Measurements from ENCODE around the gene RPS29. TPM values are rescaled to one million over a fixed set of nuclear protein-coding genes. Genes with fewer than 3 reads are reported as not detected.
"Not testable (repeated sequence)": the region's sequence is repeated elsewhere in the genome, so short reads cannot be mapped to it uniquely, and the experiment has no call there.

RPS29 gene
- total RNA-seq, 2 experiments from 2014 or later: 2,029 to 2,157 TPM

DNA sequence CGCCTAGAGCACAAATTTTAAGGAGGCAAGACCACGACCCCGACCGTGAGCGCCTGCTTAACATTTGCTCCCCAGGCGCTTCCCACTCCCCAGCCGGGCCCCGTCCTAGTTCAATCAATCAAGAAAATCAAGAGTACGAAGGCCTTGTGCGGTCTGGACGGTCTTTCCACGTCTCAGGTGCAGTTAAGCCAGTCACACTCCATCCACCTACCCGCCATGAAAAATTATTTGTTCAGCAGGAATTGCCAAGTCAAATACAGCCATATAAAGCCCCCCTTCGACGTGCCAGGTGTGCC lies 12.0 kb upstream of the RPS29 start:
- Mint-ChIP-seq H3K4me1 (ENCODE audit: low read depth) (peaks cover 18% of the 10 kb centered on the region), H3K27me3 (no peaks in the 10 kb centered on the region), H3K4me3 (peak overlapping the region; percentile 96), H3K36me3 (peaks cover 21% of the 10 kb centered on the region), H3K9me3 (no peaks in the 10 kb centered on the region), H3K27ac (peak overlapping the region; percentile 97)
- no peak for DNase-seq
- CTCF ChIA-PET: interaction anchor here (1.8 to 2.7 kb wide), 3 partner anchors 12 to 36 kb away, joined by 9 to 18 read pairs (median 10); partner anchors contain the start of genes DNAAF2, MGAT2, RPL36AL and RPS29
- intact Hi-C loops (cut with micrococcal nuclease): loop anchor here (1.0 kb wide), 3 partner anchors 12 to 36 kb away; partner anchors contain the start of genes MGAT2, RPL36AL and RPS29
- POLR2A ChIA-PET: interaction anchor here (0.9 to 2.9 kb wide), 7 partner anchors 12 to 170 kb away, joined by 3 to 44 read pairs (median 5); partner anchors contain the start of genes KLHDC2, MGAT2, RPL36AL and RPS29

DNA sequence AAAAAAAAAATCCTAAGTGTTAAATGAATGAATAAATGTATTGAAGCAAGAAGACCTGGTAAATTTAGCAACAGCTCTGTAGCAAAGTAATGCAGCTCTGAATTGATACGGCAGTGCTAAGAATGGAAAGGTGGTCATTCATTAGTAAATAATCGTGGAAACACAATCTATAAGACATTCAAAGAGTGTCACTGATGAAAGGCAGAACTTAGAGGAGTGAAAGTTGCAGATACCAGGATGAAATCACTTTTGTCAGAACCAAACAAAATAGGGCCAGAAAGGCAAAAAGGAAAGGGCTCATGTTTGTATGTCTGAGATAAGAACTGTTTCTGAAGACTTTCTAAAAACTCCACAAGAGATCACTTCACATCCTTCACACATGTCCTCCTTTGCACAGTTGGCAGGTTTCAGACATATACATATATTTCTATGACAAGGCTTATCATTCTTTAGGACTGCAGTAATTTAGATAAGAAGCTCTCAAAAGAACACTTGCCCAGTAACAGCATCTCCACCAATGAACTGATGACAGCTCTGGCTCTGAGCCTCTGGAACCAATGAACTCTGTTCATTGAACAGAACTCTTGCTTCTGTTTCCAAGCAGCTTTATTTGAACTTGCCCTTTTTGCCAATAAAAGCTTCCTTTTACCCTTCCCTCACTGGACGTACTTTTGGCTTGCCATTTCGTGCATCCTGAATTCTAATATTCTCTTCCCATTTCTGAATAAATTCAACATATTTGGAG lies 8.3 kb upstream of the RPS29 start:
- Mint-ChIP-seq H3K27me3 (no peaks in the 10 kb centered on the region), H3K27ac (no peak overlapping the region), H3K36me3 (peaks cover 10% of the 10 kb centered on the region), H3K4me1 (ENCODE audit: low read depth) (peaks cover 5% of the 10 kb centered on the region), H3K9me3 (no peaks in the 10 kb centered on the region), H3K4me3 (no peak overlapping the region)
- DNase-seq: no peak
- POLR2A ChIA-PET: interaction anchor here (0.8 to 2.4 kb wide), 2 partner anchors 8 to 26 kb away, joined by 3 to 10 read pairs; partner anchors contain the start of genes MGAT2, RPL36AL and RPS29
- CTCF ChIA-PET: interaction anchor here (1.0 to 1.6 kb wide), 2 partner anchors 8 to 133 kb away, joined by 3 to 14 read pairs; partner anchors contain the start of gene RPS29
- intact Hi-C loops (cut with micrococcal nuclease): no loop called here

DNA sequence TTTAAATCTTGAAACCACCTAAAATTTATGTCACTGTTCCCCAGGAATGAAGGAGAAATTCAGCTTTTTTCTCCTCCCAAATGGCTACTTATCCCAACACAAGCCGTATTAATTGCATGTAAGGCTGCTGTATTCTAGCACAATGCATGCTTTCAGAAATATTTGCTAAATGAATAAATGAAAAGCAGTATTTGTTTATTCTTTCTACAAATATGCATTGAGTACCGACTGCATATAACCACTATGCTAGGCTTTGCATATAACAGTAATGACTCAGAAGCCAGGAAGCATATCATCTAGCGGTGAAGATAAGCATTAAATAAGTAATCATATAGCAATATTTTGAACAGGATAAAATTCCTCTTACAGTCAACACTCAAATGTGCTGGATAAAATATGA lies 6.8 kb upstream of the RPS29 start:
- H3K4me3 Mint-ChIP-seq: no peak overlapping the region
- no peak overlapping the region for H3K27ac Mint-ChIP-seq
- CTCF ChIA-PET: interaction anchor here (0.7 kb wide), 1 partner anchor 12 kb away, joined by 3 read pairs; no protein-coding TSS in a partner anchor
- POLR2A ChIA-PET: no interaction called here
- H3K9me3 Mint-ChIP-seq: no peaks in the 10 kb centered on the region
- no peaks in the 10 kb centered on the region for H3K27me3 Mint-ChIP-seq
- H3K36me3 Mint-ChIP-seq: peaks cover 2% of the 10 kb centered on the region
- intact Hi-C loops (cut with micrococcal nuclease): no loop called here
- no peak for DNase-seq
- peaks cover 5% of the 10 kb centered on the region for H3K4me1 Mint-ChIP-seq (ENCODE audit: low read depth)

DNA sequence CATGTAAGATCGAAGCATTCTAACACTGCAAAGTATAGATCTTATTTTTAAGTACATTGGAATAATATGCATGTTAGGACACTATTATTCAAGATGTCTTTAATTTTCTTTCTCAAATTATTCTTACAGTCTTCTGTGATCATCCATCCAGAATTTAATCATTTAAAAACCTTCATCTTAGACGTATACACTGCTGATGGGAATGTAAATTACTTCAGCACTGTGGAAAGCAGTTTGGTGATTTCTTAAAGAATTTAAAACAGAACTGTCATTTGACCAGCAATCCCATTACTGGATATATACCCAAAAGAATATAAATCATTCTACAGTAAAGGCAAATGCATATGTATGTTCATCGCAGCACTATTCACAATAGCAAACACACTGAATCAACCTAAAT lies 3.2 kb upstream of the RPS29 start:
- CTCF ChIA-PET: no interaction called here
- H3K36me3 Mint-ChIP-seq: peaks cover 21% of the 10 kb centered on the region

DNA sequence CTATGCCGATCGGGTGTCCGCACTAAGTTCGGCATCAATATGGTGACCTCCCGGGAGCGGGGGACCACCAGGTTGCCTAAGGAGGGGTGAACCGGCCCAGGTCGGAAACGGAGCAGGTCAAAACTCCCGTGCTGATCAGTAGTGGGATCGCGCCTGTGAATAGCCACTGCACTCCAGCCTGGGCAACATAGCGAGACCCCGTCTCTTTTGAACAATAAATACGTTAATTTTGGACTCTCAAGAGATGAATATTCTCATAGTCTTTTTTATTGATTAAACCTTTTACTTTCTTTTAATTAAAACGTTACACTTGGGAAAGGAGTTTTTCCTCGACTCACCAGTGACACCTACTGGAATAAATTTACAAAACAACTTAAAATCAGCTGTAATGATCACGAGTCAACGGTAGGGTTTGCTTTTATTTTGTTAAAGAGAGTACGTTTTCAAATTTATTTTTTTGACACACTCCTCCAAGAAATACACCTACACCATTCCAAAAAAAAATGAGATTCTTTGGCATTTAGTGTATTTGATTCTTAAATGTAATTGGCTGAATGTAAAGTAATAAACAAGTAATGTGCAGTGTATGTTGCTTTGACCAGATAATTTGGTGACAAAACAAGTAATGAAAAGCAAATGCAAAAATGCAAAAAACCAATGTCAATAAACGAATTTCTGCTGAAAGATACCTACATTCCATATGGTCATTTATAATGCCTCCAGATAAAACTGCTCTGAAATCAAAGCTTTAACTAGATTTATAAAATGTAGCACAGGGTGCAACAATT lies 687 bp upstream of the RPS29 start:
- Mint-ChIP-seq H3K4me3 (peak overlapping the region; percentile 87), H3K27me3 (peaks cover 4% of the 10 kb centered on the region), H3K4me1 (ENCODE audit: low read depth) (peaks cover 37% of the 10 kb centered on the region), H3K9me3 (no peaks in the 10 kb centered on the region), H3K36me3 (peaks cover 45% of the 10 kb centered on the region), H3K27ac (peak overlapping the region; percentile 93)
- no peak for DNase-seq
- CTCF ChIA-PET: interaction anchor here (0.7 to 4.5 kb wide), 19 partner anchors 9 to 1168 kb away, joined by 3 to 36 read pairs (median 5); partner anchors contain the start of genes DNAAF2, KLHDC2, LRR1 and MGAT2
- POLR2A ChIA-PET: interaction anchor here (0.6 to 4.9 kb wide), 12 partner anchors 9 to 494 kb away, joined by 3 to 74 read pairs (median 5); partner anchors contain the start of genes DNAAF2, KLHDC2, LRR1 and MGAT2
- intact Hi-C loops (cut with micrococcal nuclease): loop anchor here (1.0 to 5.0 kb wide), 11 partner anchors 11 to 935 kb away; partner anchors contain the start of genes DMAC2L, KLHDC2, L2HGDH and LRR1

More for the DNA sequence above, 3.2 kb upstream of the RPS29 start:
- no peak overlapping the region for H3K27ac Mint-ChIP-seq
- H3K4me3 Mint-ChIP-seq: no peak overlapping the region
- DNase-seq: no peak
- intact Hi-C loops (cut with micrococcal nuclease): loop anchor here (5.0 kb wide), 4 partner anchors 98 to 933 kb away; partner anchors contain the start of genes DMAC2L, L2HGDH, POLE2 and SOS2
- POLR2A ChIA-PET: no interaction called here
- peaks cover 4% of the 10 kb centered on the region for H3K27me3 Mint-ChIP-seq
- no peaks in the 10 kb centered on the region for H3K9me3 Mint-ChIP-seq
- H3K4me1 Mint-ChIP-seq (ENCODE audit: low read depth): peaks cover 14% of the 10 kb centered on the region

DNA sequence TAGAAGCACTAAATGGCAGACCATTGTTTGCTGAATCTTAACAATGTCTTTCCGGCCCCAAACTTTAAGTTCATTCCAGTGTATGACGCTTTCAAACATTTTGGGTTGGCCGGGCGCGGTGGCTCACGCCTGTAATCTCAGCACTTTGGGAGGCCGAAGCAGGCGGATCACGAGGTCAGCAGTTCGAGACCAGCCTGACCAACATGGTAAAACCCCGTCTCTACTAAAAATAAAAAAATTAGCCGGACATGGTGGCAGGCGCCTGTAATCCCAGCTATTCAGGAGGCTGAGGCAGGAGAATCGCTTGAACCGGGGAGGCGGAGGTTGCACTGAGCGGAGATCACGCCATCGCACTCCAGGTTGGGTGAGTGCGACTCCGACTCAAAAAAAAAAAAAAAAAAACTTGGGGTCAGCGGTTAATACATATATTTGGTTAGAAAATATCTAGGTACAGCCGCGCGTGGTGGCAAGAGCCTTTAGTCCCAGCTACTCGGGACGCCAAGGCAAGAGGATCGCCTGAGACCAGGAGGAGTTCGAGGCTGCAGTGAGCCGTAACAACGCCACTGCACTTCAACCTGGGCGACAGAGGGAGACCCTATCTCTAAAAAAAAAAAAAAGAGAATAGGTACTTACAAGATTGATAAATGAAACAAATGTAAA lies 1.1 kb downstream of the RPS29 start:
- DNase-seq: peak; percentile 52
- POLR2A ChIA-PET: interaction anchor here (0.6 to 4.9 kb wide), 9 partner anchors 9 to 277 kb away, joined by 3 to 74 read pairs (median 6); partner anchors contain the start of genes DNAAF2, KLHDC2, LRR1 and MGAT2
- H3K4me1 Mint-ChIP-seq (ENCODE audit: low read depth): peaks cover 50% of the 10 kb centered on the region

DNA sequence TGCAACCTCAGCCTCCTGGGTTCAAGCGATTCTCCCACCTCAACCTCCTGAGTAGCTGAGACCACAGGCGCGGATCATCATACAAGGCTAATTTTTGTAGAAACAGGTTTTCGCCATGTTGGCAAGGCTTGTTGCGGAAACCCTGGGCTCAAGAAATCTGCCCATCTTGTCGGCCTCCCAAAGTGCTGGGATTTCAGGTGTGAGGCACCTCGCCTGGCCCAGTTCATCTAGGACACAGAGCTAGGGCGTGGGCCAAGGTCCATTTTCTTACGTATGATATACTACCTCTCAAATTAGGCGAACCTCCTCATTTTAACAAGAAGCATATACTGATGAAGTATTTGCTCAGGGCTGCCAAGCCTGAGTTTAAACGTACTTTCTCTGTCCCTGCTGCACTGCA lies 2.1 kb downstream of the RPS29 start:
- H3K36me3 Mint-ChIP-seq: peaks cover 54% of the 10 kb centered on the region
- intact Hi-C loops (cut with micrococcal nuclease): no loop called here
- POLR2A ChIA-PET: interaction anchor here (1.8 to 4.9 kb wide), 3 partner anchors 14 to 40 kb away, joined by 6 to 74 read pairs (median 44); partner anchors contain the start of genes LRR1, MGAT2 and RPL36AL
- CTCF ChIA-PET: interaction anchor here (1.0 kb wide), 1 partner anchor 122 kb away, joined by 4 read pairs; no protein-coding TSS in a partner anchor
- peaks cover 55% of the 10 kb centered on the region for H3K4me1 Mint-ChIP-seq (ENCODE audit: low read depth)
- H3K27ac Mint-ChIP-seq: peak overlapping the region; percentile 93
- H3K27me3 Mint-ChIP-seq: peaks cover 4% of the 10 kb centered on the region
- no peak for DNase-seq
- H3K9me3 Mint-ChIP-seq: no peaks in the 10 kb centered on the region
- H3K4me3 Mint-ChIP-seq: peak overlapping the region; percentile 87

More for the DNA sequence above, 1.1 kb downstream of the RPS29 start:
- not testable (repeated sequence) for H3K9me3 Mint-ChIP-seq, H3K27me3 Mint-ChIP-seq
- peaks cover 53% of the 10 kb centered on the region for H3K36me3 Mint-ChIP-seq
- intact Hi-C loops (cut with micrococcal nuclease): loop anchor here (5.0 kb wide), 4 partner anchors 102 to 937 kb away; partner anchors contain the start of genes DMAC2L, L2HGDH, POLE2 and SOS2
- CTCF ChIA-PET: interaction anchor here (0.6 to 4.5 kb wide), 8 partner anchors 36 to 298 kb away, joined by 3 to 36 read pairs (median 5); partner anchors contain the start of genes MGAT2 and RPL36AL
- peak overlapping the region; percentile 87 for H3K4me3 Mint-ChIP-seq
- peak overlapping the region; percentile 93 for H3K27ac Mint-ChIP-seq

DNA sequence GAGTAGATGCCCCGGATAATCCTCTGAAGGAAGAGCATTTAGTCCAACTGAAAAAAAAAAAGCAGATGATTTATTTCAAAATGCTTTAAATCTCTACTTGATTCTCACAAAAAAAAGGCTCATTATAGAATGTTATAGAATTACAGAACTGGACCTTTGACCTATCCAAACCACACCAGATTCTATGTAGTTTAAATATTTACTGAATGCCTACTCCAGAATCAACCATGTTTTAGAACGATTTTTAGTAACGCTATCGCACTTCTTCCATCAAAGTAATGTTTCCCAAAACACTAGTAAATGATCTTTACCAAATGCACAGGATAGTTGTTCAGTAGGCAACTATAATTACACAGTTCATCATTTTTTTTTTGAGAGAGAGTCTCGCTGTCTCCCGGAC lies 2.6 kb downstream of the RPS29 start:
- DNase-seq: no peak
- ChIA-PET CTCF (no interaction called here), POLR2A (no interaction called here)
- peaks cover 54% of the 10 kb centered on the region for H3K36me3 Mint-ChIP-seq
- H3K4me1 Mint-ChIP-seq (ENCODE audit: low read depth): peaks cover 59% of the 10 kb centered on the region
- H3K9me3 Mint-ChIP-seq: no peaks in the 10 kb centered on the region
- peak overlapping the region; percentile 87 for H3K4me3 Mint-ChIP-seq
- intact Hi-C loops (cut with micrococcal nuclease): no loop called here
- H3K27me3 Mint-ChIP-seq: peaks cover 4% of the 10 kb centered on the region
- peak overlapping the region; percentile 93 for H3K27ac Mint-ChIP-seq

DNA sequence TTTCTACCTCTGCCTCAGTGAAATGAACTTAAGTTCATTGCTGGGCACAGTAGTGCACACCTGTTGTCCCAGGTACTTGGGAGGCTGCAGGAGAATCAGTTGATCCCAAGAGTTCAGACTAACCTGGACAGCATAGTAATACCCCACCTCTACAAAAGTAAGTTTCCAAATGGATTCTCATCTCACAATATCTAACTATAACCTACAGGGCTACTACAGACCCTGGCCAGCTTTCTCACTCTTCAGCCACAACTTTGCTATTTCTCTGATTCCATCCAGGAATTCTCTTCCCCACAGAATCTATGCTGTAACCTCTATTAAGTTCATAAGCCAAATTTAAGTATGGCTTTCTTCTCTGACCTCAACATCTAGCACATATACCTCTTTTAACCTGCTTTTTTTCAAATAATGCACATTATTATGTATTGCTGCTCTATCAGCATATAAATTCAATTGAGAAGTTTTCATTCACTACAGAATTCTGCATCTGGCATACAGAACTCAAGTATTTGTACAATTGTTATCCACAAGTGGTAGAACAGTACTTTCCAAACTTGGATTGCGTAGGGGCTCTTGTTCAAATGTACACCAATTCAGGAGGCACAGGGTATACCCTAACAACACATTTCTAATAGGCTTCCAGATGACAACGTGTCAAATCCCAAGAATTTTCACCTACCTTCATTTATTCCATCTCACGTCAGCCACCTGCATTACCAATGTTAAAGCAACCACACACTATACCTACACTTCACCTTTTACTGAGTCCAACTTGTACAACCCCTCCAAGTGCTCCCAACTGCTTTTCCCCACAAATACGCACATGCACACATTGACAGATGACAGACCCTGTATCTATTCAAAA lies 3.8 kb downstream of the RPS29 start:
- Mint-ChIP-seq H3K27me3 (peaks cover 4% of the 10 kb centered on the region), H3K4me1 (ENCODE audit: low read depth) (peaks cover 65% of the 10 kb centered on the region), H3K27ac (peak overlapping the region; percentile 79), H3K4me3 (peak overlapping the region; percentile 49), H3K36me3 (peaks cover 61% of the 10 kb centered on the region), H3K9me3 (no peaks in the 10 kb centered on the region)
- ChIA-PET POLR2A (interaction anchor here (0.5 to 1.8 kb wide), 3 partner anchors 17 to 279 kb away, joined by 4 to 8 read pairs (median 5); partner anchors contain the start of genes LRR1, MGAT2 and RPL36AL), CTCF (interaction anchor here (0.7 kb wide), 1 partner anchor 104 kb away, joined by 3 read pairs; no protein-coding TSS in a partner anchor)
- intact Hi-C loops (cut with micrococcal nuclease): no loop called here
- no peak for DNase-seq
